GM18499 (cell line): ENCODE results near the gene OR4C3.
"Not testable (repeated sequence)": the region's sequence is repeated elsewhere in the genome, so short reads cannot be mapped to it uniquely, and the experiment has no call there.

Source experiments
- ATAC-seq: cut with Tn5 transposase; IDR thresholded peaks from one replicate; pipeline ENCODE4 v1.9.1; 2021; ENCODE audit warnings: moderate number of reproducible peaks; ENCODE audit not compliant: insufficient read depth, unreplicated experiment

Gene OR4C3

GRCh38 chr11:48324620-48325019 is at the start of gene OR4C3:
Gene OR4C3, plus strand, starts transcription at chr11:48324920. Its CDS starts 102 bp downstream, at chr11:48325022.
- ATAC-seq = not testable (repeated sequence)

GRCh38 chr11:48305923-48306322 is 18.8 kb upstream of the OR4C3 start, which contains the start of gene OR4S1:
Gene OR4S1, plus strand, starts transcription at chr11:48306223. Its CDS starts 0 bp downstream, at chr11:48306223.
- ATAC-seq = no peak

- ATAC-seq = no peak
These were observed 16.8 kb upstream of the OR4C3 start for GRCh38 chr11:48307760-48308386.

DNA sequence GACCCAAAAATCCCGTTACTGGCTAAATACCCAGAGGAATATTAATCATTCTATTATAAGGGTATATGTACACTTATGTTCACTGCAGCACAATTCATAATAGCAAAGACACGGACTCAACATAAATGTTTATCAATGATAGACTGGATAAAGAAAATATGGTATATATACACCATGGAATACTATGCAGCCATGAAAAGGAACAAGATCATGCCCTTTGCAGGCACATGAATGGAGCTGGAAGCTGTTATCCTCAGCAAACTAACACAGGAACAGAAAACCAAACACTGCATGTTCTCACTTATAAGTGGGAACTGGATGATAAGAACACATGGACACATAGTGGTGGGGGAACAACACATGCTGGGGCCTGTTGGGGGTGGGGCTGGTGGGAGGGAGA is 11.1 kb upstream of the OR4C3 start:
- not testable (repeated sequence) for ATAC-seq

DNA sequence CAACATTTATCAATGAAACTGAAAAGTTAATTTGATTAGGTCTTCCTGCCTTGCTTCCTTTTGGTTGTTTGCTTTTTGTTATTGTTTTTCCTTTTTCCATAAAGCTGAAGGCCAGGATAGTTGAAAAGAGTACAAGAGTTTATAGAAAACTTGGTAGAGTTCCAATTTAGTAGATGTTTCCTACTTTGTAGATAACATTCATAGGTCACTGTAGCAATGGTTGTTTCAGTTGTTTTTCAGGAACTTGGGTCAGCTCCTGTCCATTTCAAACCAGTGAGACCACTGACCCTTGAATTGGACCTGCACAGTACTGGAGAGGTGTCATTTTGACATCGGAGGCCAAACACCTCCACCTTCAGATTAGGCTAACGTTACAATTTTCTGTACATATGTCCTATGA is 4.9 kb upstream of the OR4C3 start:
- ATAC-seq = not testable (repeated sequence)

DNA sequence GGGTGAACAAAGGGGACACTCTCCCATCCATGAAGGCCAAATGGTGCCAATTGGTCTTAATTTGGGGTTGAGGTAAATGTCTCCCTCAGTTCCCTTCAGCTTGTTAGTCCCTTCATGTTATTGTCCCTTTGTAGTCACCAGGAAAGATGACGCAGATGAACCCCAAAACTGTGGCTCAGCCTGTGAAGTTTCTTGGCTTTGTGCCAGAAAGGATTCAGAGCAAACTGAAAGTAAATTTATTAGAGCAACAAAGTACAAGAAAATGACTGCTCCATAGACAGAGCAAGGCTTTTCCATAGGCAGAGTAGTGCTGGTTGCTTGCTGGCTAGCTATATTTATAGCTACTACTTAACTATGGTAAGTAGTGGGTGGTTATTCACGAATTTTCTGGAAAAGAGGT is 16.7 kb downstream of the OR4C3 start:
- ATAC-seq = no peak

DNA sequence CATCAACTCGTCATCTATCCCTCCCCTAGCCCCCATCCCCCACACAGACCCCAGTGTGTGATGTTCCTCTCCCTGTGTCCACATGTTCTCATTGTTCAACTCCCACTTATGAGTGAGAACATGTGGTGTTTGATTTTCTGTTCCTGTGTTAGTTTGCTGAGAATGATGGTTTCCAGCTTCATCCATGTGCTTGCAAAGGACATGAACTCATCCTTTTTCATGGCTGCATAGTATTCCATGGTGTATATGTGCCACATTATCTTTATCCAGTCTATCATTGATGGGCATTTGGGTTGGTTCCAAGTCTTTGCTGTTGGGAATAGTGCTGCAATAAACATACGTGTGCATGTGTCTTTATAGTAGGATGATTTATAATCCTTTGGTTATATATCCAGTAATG is 17.8 kb downstream of the OR4C3 start:
- ATAC-seq = not testable (repeated sequence)

DNA sequence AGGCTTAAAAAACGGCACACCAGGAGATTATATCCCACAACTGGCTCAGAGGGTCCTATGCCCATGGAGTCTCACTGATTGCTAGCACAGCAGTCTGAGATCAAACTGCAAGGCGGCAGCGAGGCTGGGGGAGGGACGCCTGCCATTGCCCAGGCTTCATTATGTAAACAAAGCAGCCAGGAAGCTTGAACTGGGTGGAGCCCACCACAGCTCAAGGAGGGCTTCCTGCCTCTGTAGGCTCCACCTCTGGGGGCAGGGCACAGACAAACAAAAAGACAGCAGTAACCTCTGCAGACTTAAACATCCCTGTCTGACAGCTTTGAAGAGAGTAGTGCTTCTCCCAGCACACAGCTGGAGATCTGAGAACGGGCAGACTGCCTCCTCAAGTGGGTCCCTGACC is 21.6 kb downstream of the OR4C3 start:
- not testable (repeated sequence) for ATAC-seq

GRCh38 chr11:48354013-48354412 is 29.3 kb downstream of the OR4C3 start:
- ATAC-seq = no peak

- no peak for ATAC-seq
These were observed 30.0 kb downstream of the OR4C3 start for GRCh38 chr11:48354677-48355076.

- ATAC-seq = not testable (repeated sequence)
These were observed 36.6 kb downstream of the OR4C3 start for GRCh38 chr11:48361289-48361688.

DNA sequence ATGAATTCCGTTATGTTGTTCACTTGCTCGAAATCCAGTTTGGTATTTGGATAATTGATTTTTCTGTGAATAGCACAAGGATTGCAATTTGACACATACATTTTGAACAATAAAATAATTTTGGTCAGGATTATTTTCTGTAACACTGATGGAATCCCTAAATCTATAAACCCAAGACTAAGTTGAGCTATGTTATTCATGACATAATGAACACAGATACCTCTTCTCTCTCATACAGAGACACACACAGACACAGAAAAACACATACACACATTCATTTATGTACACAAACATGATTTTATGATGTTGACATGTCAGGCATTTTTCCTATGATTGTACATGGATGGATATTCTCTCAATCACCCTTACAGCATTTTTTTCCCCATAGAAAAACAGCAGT is 41.6 kb downstream of the OR4C3 start, which contains the start of gene OR4C5:
TSS of gene OR4C5 (minus strand) at position 101 of the 400 bp plus-strand sequence. CDS start at position 101, 0 bp downstream.
- ATAC-seq = no peak
